PC-9 (cell line): ENCODE measurements around the gene CBFA2T3.

Experiments
- CTCF ChIP-seq: fragments of 200-600 bp; sonication (generic); conservative IDR thresholded peaks from 2 replicates; pipeline ENCODE4 v1.6.1; 2017; ENCODE audit warnings: mixed run types, antibody characterized with exemption, mild to moderate bottlenecking, moderate library complexity
- EZH2 ChIP-seq: fragments of 200-600 bp; sonication (generic); IDR thresholded peaks from 2 replicates; pipeline ENCODE4 v1.8.0; 2017; ENCODE audit warnings: antibody characterized with exemption, low read depth

- TF ChIP-seq CTCF = no peak
- no peak for TF ChIP-seq EZH2
Observed at GRCh38 chr16:89003831-89004208, 26.8 kb upstream of the CBFA2T3 start.
